C1 segment of cervical spinal cord (tissue), 14 donors: ENCODE measurements around the gene TFAM.

Experiments
- DNase-seq, 14 donors: peaks; one replicate each; lab custom pipeline; 2025; lab: John Stamatoyannopoulos, UW

The TFAM gene

GRCh38 chr10:58384999-58385783 lies at the start of gene TFAM:
TSS of gene TFAM (plus strand) at chr10:58385410. CDS start at chr10:58385548, 138 bp downstream.
- DNase-seq = peak; percentile 74 to 96 (median 92)

DNA sequence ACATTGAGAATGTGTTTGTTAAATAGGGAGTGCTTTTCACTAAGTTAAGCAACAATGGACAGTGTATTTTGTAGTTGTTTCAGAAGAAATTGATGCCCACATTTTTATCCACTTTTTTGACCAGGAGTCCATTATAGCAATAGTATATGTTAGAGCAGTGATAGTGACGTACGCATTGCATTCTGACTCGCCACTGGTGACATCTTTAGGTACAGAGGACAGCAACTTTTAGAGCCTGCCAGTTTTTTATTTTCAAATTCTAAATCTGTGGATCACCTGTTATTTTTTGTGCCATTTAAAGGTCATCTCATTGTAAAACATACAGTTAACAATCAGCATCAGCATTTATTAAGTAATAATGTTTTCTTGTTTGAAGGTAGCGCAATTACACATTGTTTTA lies 49.0 kb upstream of the TFAM start:
- DNase-seq = no peak

DNA sequence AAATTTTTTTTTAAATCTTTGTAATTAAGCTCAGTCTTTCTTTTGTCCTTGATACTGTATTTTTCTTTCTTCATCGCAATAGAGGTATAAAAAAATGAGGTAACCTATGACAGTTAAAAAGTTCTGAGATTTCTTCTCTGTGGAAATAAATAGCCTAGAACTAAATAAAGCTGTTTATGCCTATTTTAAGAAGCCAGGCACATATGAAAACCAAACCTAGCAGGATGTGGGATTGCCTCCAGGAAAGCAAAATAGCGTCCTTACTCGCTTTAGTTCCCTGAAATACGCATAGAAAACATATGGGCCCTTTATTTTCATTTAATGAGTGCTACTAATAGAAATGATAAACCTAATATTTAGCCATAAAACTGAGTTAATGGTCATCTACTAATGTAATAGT lies 43.8 kb upstream of the TFAM start:
- no peak for DNase-seq

DNA sequence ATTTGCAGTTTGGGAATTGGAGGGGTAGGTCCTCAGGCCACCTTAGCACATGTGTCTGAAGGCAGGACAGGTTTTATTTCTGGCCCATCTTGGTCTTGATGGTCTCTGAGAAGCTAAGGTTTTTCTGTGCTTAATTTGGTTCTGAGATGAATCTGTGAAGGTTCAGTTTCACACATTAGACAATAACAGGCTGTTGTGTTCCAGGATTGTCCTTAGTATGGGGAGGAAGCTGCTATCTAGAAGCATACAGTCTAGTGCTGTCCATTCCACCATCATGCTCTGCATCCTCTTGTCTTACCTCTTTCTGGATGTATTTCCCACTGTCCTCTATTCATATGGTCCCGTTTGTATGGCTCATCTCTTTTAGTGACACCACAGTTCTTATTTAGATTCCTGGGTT lies 43.3 kb upstream of the TFAM start:
- no peak for DNase-seq

DNA sequence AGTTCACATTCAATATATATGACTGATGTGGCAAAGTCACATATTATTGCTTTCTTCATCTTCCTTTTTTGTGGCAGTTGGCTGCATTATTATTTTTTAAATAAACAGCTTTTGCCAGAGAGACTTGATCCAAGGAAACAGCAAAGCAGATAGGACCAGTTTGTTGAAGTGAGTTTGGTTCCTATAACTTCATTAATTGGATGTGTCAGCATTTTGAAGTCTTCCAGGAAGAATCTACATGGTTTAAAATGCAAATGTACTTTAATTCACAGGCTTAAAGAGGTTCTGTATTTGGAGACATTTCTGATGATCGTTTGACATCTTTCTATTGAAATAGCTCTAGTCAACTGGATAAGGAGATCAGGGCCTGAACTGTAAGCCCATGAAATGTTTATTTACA lies 37.2 kb upstream of the TFAM start:
- DNase-seq = no peak

DNA sequence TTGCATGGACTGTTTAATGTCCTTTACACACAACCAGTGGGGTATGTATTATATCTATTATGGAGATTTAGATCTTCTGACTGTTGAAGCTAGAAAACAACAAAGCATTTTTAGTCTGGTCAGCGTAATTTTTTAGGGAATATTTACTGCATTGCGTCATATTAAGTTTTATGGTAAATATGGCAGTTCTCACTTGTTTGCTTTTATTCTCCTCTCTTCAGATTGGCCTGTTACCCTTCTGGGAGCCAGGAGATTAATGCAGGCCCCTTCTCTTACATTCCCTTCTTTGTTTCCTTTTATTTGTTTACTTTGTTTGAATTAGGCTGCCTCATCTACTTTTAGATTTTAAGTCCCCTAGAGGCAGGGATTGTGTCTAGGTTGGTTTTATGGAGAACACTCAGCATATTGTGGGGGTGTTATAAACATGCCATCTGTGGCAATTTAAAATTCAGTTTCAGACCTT lies 36.6 kb upstream of the TFAM start:
- no peak for DNase-seq

GRCh38 chr10:58350023-58350422 lies 35.2 kb upstream of the TFAM start:
- no peak for DNase-seq

GRCh38 chr10:58350619-58351323 lies 34.4 kb upstream of the TFAM start:
- DNase-seq = no peak

- DNase-seq = peak in 5 of 14 donors; percentile 1 to 8 (median 3)
Observed at GRCh38 chr10:58351616-58352578, 33.3 kb upstream of the TFAM start.

DNA sequence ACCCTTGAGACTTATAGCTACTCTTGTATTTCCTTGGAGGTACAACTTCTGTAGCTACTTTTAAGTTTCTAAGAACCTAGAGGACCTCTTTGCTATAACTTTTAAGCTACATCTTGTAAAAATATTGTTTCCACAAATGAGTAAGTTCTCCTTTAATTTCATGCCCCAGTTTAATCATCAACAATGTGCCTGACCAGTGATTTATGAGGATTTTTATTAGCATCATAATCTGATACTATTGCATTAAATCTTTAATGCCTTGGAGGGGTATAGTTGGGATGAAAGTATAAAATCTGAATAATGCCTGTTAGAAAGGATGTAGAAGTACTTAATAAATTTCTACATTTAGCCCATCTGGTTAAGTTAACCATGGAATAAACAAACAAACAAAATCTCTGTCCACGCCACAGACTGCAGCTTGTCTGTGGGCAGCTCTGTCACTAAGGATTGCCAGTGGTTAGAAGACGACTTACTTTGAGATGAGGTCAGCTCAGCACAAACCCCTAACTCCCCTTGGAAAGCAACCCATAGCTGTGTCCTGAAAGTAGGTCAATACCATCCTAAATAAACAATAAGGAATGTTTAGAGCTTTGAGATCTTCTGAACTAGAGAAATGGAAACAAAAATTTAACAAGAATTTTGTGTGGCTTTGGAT lies 32.1 kb upstream of the TFAM start:
- DNase-seq = no peak

GRCh38 chr10:58356756-58357155 lies 28.5 kb upstream of the TFAM start:
- no peak for DNase-seq

GRCh38 chr10:58358314-58358933 lies 26.8 kb upstream of the TFAM start:
- DNase-seq = no peak

GRCh38 chr10:58358947-58359346 lies 26.3 kb upstream of the TFAM start:
- DNase-seq = no peak

DNA sequence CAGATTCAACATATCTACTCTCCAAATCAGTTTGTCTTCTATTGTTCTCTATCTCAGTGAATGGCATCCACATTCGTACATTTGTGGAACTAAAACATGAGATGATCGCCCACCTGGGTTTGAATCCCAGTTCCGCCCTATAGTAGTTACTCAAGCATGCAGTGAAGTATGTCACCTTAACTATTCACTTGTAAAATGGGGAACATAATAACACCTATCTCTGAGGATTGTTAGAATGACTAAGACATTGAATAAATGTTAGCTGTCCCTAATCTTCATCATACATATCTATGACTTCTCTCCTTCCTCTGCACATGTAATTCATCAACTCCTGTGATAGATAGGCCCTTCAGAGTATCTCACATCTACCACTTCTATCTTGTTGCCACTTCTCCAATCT lies 25.7 kb upstream of the TFAM start:
- DNase-seq = no peak

GRCh38 chr10:58360412-58361004 lies 24.7 kb upstream of the TFAM start:
- no peak for DNase-seq

DNA sequence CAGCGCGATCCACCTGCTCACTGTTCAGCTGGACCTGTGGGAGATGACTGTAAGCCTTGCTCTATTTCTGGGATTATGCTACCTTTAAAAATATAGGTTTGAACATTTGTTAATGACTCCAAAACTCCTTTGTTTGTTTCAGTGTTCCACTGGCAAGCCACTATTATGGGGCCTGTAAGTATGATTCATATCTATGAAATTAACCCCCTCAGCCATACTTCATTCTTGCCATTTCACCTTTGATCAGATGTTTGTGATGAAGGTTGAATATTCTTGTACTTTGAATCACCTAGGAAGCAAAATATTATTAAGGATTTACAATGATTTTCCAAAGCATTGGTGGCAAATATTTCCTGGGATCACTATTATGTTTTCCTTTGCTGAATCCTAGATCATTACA lies 23.9 kb upstream of the TFAM start:
- DNase-seq = no peak

- DNase-seq = no peak
Observed at GRCh38 chr10:58362027-58362789, 23.0 kb upstream of the TFAM start.

- DNase-seq = no peak
Observed at GRCh38 chr10:58367069-58367468, 18.1 kb upstream of the TFAM start.

DNA sequence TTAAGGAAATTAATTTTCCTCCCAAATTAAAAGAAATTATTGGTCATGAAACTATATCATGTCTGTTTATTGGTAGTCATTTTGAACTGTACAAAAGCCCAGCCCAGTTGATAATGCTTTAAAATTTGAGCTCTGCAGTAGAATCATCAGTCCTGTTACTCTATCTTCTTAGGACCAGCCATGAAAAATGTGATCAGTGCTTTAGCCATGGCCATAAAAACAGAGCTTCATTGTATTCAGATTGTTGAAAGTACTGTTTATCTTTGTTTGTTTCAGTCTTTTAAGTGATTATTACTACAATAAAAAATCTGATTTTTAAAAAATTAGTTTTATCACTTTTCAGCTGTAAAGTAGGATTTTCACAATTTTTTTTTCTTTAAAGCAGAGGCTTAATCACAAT lies 13.7 kb upstream of the TFAM start:
- DNase-seq = no peak
